Aortic smooth muscle cell (primary cell): ENCODE results near the gene GOLGA2. TPM values are rescaled to one million over a fixed set of nuclear protein-coding genes. Genes with fewer than 3 reads are reported as not detected.

Source experiments
- total RNA-seq: library from RNA; depleted of rRNA; stranded (reverse); fragments of >200 nt; gene quantifications from 2 replicates; pipeline ENCODE4 v1.2.3, GENCODE V29; 2014

GOLGA2 gene
- 175 and 190 TPM in 2 replicates for total RNA-seq

GRCh38 chr9:128275198-128276007 is at the start of gene GOLGA2:
GOLGA2 (minus strand) TSS chr9:128276007; CDS start chr9:128275976, 31 bp downstream.

GRCh38 chr9:128322404-128323211 is 46.8 kb upstream of the GOLGA2 start, which contains the start of the genes COQ4 and TRUB2:
COQ4 (plus strand) TSS chr9:128322839; CDS start chr9:128322859, 20 bp downstream.
TRUB2 (minus strand) TSS chr9:128322447; CDS start chr9:128322408, 39 bp downstream.

GRCh38 chr9:128276008-128276573 is 284 bp upstream of the GOLGA2 start, which contains the start of gene SWI5:
SWI5 (plus strand) TSS chr9:128276276.

Other genes starting within 250 kb of the GOLGA2 start
- gene NAIF1, start 208.7 kb downstream of the GOLGA2 start, total RNA-seq: 9.8 and 10.8 TPM in 2 replicates
- 33.6 and 36.2 TPM in 2 replicates for gene SLC25A25, start 207.8 kb downstream of the GOLGA2 start, total RNA-seq
- 66.3 and 76.8 TPM in 2 replicates for gene PTGES2, start 148.3 kb downstream of the GOLGA2 start, total RNA-seq
- not detected in 2 replicates for gene LCN2, start 126.6 kb downstream of the GOLGA2 start, total RNA-seq
- 39.2 and 45.1 TPM in 2 replicates for gene BBLN, start 115.7 kb downstream of the GOLGA2 start, total RNA-seq
- 18.4 and 31.7 TPM in 2 replicates for gene CIZ1, start 84.4 kb downstream of the GOLGA2 start, total RNA-seq
- gene DNM1, start 72.6 kb downstream of the GOLGA2 start, total RNA-seq: 1.1 and 3.0 TPM in 2 replicates
- gene SWI5, start 269 bp upstream of the GOLGA2 start, total RNA-seq: 43.5 and 48.9 TPM in 2 replicates
- 20.2 and 22.5 TPM in 2 replicates for gene TRUB2, start 46.4 kb upstream of the GOLGA2 start, total RNA-seq
- gene COQ4, start 46.8 kb upstream of the GOLGA2 start, total RNA-seq: 20.6 and 22.8 TPM in 2 replicates
- gene SLC27A4, start 64.5 kb upstream of the GOLGA2 start, total RNA-seq: 18.6 and 21.1 TPM in 2 replicates
- 32.2 and 40.7 TPM in 2 replicates for gene URM1, start 95.4 kb upstream of the GOLGA2 start, total RNA-seq
- 67.5 and 84.1 TPM in 2 replicates for gene CERCAM, start 144.8 kb upstream of the GOLGA2 start, total RNA-seq
- gene ODF2, start 180.0 kb upstream of the GOLGA2 start, total RNA-seq: 38.3 and 52.2 TPM in 2 replicates
- gene GLE1, start 228.7 kb upstream of the GOLGA2 start, total RNA-seq: 21.6 and 27.0 TPM in 2 replicates